Measurements from ENCODE around the gene CLNK. TPM values are rescaled to one million over a fixed set of nuclear protein-coding genes. Genes with fewer than 3 reads are reported as not detected.

CLNK gene
- total and polyA plus RNA-seq, 2 of the 8 experiments (the other 6 are each of a cell fraction or from before 2014, with no cell fraction given), result not detected

DNA sequence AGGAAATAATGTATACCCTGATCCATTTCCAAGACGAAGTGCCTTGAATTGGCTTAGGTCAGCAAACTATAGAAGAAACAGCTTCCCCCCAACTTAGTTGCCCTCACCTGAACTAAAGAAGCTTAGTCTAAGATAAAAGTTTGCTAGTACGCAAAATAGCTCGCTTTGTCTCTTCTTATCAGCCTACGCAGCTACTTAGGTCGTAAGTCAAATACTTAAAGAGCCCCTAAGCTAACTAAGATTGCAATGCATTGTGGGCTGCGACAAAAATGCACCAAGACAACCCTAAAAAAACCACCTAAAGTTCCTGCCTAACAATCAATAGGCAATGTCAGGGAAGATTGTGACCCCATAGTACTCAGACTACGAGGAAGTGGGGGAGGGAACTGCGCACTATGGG is 12.8 kb downstream of the CLNK start:
- no peak overlapping the region for H4K91ac ChIP-seq (replicated peaks; ENCODE audit: insufficient read length, low read length)
- DNase-seq (ENCODE audit: low read depth in 1 of 2, low spot score in 2 of 2), result no peak
- no peak overlapping the region for H4K8ac ChIP-seq (ENCODE audit: extremely low read depth, insufficient read depth, low read length)
- no peak overlapping the region for H3K4me2 ChIP-seq (ENCODE audit: insufficient read depth in 1 of 2, low read depth in 2 of 2, low read length in 2 of 2)
- no peak overlapping the region for H2BK15ac ChIP-seq (ENCODE audit: low read length)
- H3K79me1 ChIP-seq (ENCODE audit: low read depth, low read length), result no peaks in the 10 kb centered on the region
- CTCF ChIA-PET (ENCODE audit: partially characterized antibody), result interaction anchor here (0.6 kb wide), 1 partner anchor 1199 kb away, joined by 5 read pairs; no protein-coding TSS in a partner anchor
- no peaks in the 10 kb centered on the region for H3K4me1 ChIP-seq (replicated peaks in 1 of 4; ENCODE audit: control insufficient read depth in 3 of 4, insufficient read depth in 4 of 4, low read length in 3 of 4)
- POLR2A ChIA-PET (ENCODE audit: partially characterized antibody), result no interaction called here
- FAIRE-seq, result no peak
- H3K79me2 ChIP-seq (ENCODE audit: control insufficient read depth in 1 of 2, insufficient read depth in 2 of 2, low read length in 2 of 2), result no peaks in the 10 kb centered on the region
- H3K23ac ChIP-seq (ENCODE audit: insufficient read length), result no peak overlapping the region
- H2BK12ac ChIP-seq (ENCODE audit: low read depth, low read length), result no peak overlapping the region
- H3K23me2 ChIP-seq (ENCODE audit: low read depth, low read length), result no peaks in the 10 kb centered on the region; the same call in 1 of the 2 replicates
- no peak overlapping the region for H3K9ac ChIP-seq (replicated peaks in 1 of 4; ENCODE audit: extremely low read depth in 1 of 4, low read depth in 3 of 4, low read length in 3 of 4)
- no peak overlapping the region for H4K5ac ChIP-seq (ENCODE audit: insufficient read length, low read depth, low read length)
- H3K9me3 ChIP-seq (ENCODE audit: insufficient read depth in 2 of 2, low read depth in 1 of 2, low read length in 1 of 2), result no peaks in the 10 kb centered on the region
- no peak overlapping the region for H2BK20ac ChIP-seq (ENCODE audit: low read length)
- H3K36me3 ChIP-seq (ENCODE audit: control insufficient read depth in 2 of 4, insufficient read depth in 4 of 4, low read length in 3 of 4), result no peaks in the 10 kb centered on the region
- no peaks in the 10 kb centered on the region for H4K20me1 ChIP-seq (replicated peaks in 1 of 2; ENCODE audit: control insufficient read depth in 1 of 2, insufficient read depth in 2 of 2, low read length in 2 of 2)
- H3K4ac ChIP-seq (replicated peaks; ENCODE audit: insufficient read length, low read depth, low read length), result no peak overlapping the region
- no peak overlapping the region for H2BK120ac ChIP-seq (replicated peaks; ENCODE audit: low read depth, low read length)
- no peak overlapping the region for H2AK5ac ChIP-seq (ENCODE audit: low read depth, low read length)
- H3K27ac ChIP-seq (ENCODE audit: low read depth, low read length), result no peak overlapping the region
- no peak overlapping the region for H2AFZ ChIP-seq (ENCODE audit: low read length)
- no peak overlapping the region for H3K4me3 ChIP-seq (ENCODE audit: extremely low read depth in 1 of 4, insufficient read depth in 2 of 4, low read depth in 3 of 4, low read length in 4 of 4)
- 82% methylated on average over 8 of the region's 8 CpGs; no CpG with 5 or more reads in 1 of the 2 experiments for WGBS, 2 experiments (ENCODE audit: extremely low coverage in 1 of 2, insufficient coverage in 1 of 2, insufficient read length in 1 of 2, insufficient replicate concordance in 2 of 2, low coverage in 1 of 2, low lambda C conversion rate in 2 of 2, missing lambda C conversion rate in 1 of 2)
- H3K56ac ChIP-seq (replicated peaks; ENCODE audit: insufficient read length, low read depth, low read length), result no peak overlapping the region
- no peaks in the 10 kb centered on the region for H3K27me3 ChIP-seq (replicated peaks in 1 of 4; ENCODE audit: control insufficient read depth in 3 of 4, extremely low read depth in 1 of 4, insufficient read depth in 3 of 4, low read length in 3 of 4)
- H2BK5ac ChIP-seq (ENCODE audit: low read depth, low read length), result no peak overlapping the region
- H3K18ac ChIP-seq (ENCODE audit: extremely low read depth, low read length), result no peak overlapping the region
- no peak overlapping the region for H3K14ac ChIP-seq (ENCODE audit: insufficient read length)
- TF ChIP-seq EZH2 (IDR thresholded peaks at IDR 0.05; ENCODE audit: low read depth, low read length, severe bottlenecking) (no peak), EGR1 (IDR thresholded peaks at IDR 0.05; ENCODE audit: borderline replicate concordance, low read depth, low read length) (no peak), EP300 (IDR thresholded peaks at IDR 0.05; ENCODE audit: borderline replicate concordance in 1 of 2, low read depth in 2 of 2, low read length in 2 of 2) (no peak), CEBPB (IDR thresholded peaks at IDR 0.05; ENCODE audit: low read depth, low read length) (no peak), HDAC2 (IDR thresholded peaks at IDR 0.05; ENCODE audit: borderline replicate concordance in 1 of 2, low read depth in 2 of 2, low read length in 2 of 2) (no peak), NRF1 (IDR thresholded peaks at IDR 0.05; ENCODE audit: low read depth, low read length) (no peak), YY1 (IDR thresholded peaks at IDR 0.05; ENCODE audit: low read depth, low read length) (no peak), SAP30 (IDR thresholded peaks at IDR 0.05; ENCODE audit: insufficient read depth, insufficient replicate concordance, low read length) (no peak), ASH2L (IDR thresholded peaks at IDR 0.05; ENCODE audit: low read length) (no peak), JUND (IDR thresholded peaks at IDR 0.05; ENCODE audit: low read length) (no peak), GTF2F1 (IDR thresholded peaks at IDR 0.05; ENCODE audit: borderline replicate concordance, low read depth, low read length) (no peak), TBP (IDR thresholded peaks at IDR 0.05; ENCODE audit: low read depth, low read length) (no peak), TAF1 (IDR thresholded peaks at IDR 0.05; ENCODE audit: low read depth, low read length) (no peak), KDM1A (IDR thresholded peaks at IDR 0.05; ENCODE audit: borderline replicate concordance, low read length) (no peak)
